SK-N-SH (cell line): ENCODE measurements around the gene ARMC9. TPM values are rescaled to one million over a fixed set of nuclear protein-coding genes. Genes with fewer than 3 reads are reported as not detected.

Source experiments
- CTCF ChIA-PET: fragments of 300-600, 350-600 bp; formaldehyde crosslinking; extraction: SDS; loops from one replicate; lab custom pipeline; 2021; lab: Yijun Ruan, JAX
- POLR2A ChIA-PET: fragments of 350-600 bp; sonication (Branson Sonifier 250); formaldehyde crosslinking; extraction: SDS; loops from one replicate; lab custom pipeline; 2020; ENCODE audit warnings: antibody characterized with exemption, inconsistent platforms; lab: Yijun Ruan, JAX
- DNase-seq: peaks from one replicate; pipeline ENCODE4 v3.0.0; 2012
- H2AFZ ChIP-seq: fragments of 200-600 bp; sonication (generic); 2 replicates; pipeline ENCODE4 v1.8.1; 2016; ENCODE audit warnings: antibody characterized with exemption, mild to moderate bottlenecking, low read depth
- H3F3A ChIP-seq: fragments of 200-600 bp; sonication (generic); replicated peaks from 2 replicates; pipeline ENCODE3; 2016; ENCODE audit warnings: antibody characterized with exemption, mild to moderate bottlenecking; ENCODE audit not compliant: insufficient read depth
- H3K27ac ChIP-seq, 2 experiments: fragments of 200-500 bp in 1 of 2; fragments of 200-600 bp in 1 of 2; sonication (Bioruptor generic) in 1 of 2; sonication (generic), shearing (Covaris generic) in 1 of 2; 2 replicates each; pipeline versions ENCODE4 v1.5.1 to v1.6.1; 2014 to 2016; ENCODE audit warnings: low read depth in 2 of 2, inconsistent platforms in 1 of 2, low read length in 1 of 2, mild to moderate bottlenecking in 1 of 2, mixed read lengths in 1 of 2
- H3K27me3 ChIP-seq: fragments of 200-600 bp; sonication (generic), shearing (Covaris generic); 2 replicates; pipeline ENCODE4 v1.6.1; 2016; ENCODE audit warnings: mixed run types; ENCODE audit not compliant: insufficient read depth
- H3K36me3 ChIP-seq, 2 experiments: fragments of 200-500 bp in 1 of 2; fragments of 200-600 bp in 1 of 2; sonication (Bioruptor generic) in 1 of 2; sonication (generic) in 1 of 2; replicated peaks in 1 of 2; 2 replicates each; pipeline versions ENCODE3 to v1.5.1; 2014 to 2016; ENCODE audit warnings: low read length in 1 of 2, mild to moderate bottlenecking in 1 of 2; ENCODE audit not compliant: insufficient read depth in 2 of 2, control insufficient read depth in 1 of 2
- H3K4me1 ChIP-seq, 2 experiments: fragments of 200-500 bp in 1 of 2; fragments of 200-600 bp in 1 of 2; sonication (Bioruptor generic) in 1 of 2; sonication (generic), shearing (Covaris generic) in 1 of 2; 2 replicates each; pipeline versions ENCODE4 v1.5.1 to v1.6.1; 2014 to 2016; ENCODE audit warnings: low read depth in 1 of 2, low read length in 1 of 2, mixed run types in 1 of 2; ENCODE audit not compliant: insufficient read depth in 2 of 2, control insufficient read depth in 1 of 2
- H3K4me2 ChIP-seq: fragments of 200-600 bp; sonication (generic), shearing (Covaris generic); 2 replicates; pipeline ENCODE4 v1.6.1; 2017; ENCODE audit warnings: mixed run types
- H3K4me3 ChIP-seq, 2 experiments: fragments of 200-500 bp in 1 of 2; fragments of 200-600 bp in 1 of 2; sonication (Bioruptor generic) in 1 of 2; sonication (generic), shearing (Covaris generic) in 1 of 2; 2 replicates each; pipeline versions ENCODE4 v1.5.1 to v1.8.1; 2014 to 2016; ENCODE audit warnings: low read depth in 2 of 2, inconsistent platforms in 1 of 2, low read length in 1 of 2, mild to moderate bottlenecking in 1 of 2, mixed read lengths in 1 of 2, moderate library complexity in 1 of 2
- H3K79me2 ChIP-seq: fragments of 200-600 bp; sonication (generic); 2 replicates; pipeline ENCODE4 v1.8.1; 2017; ENCODE audit warnings: mild to moderate bottlenecking; ENCODE audit not compliant: insufficient read depth
- H3K9ac ChIP-seq: fragments of 200-600 bp; sonication (generic); 2 replicates; pipeline ENCODE4 v1.6.1; 2017; ENCODE audit warnings: mixed run types
- H3K9me2 ChIP-seq: fragments of 200-600 bp; sonication (generic); 2 replicates; pipeline ENCODE4 v1.6.1; 2017; ENCODE audit warnings: mixed run types
- H3K9me3 ChIP-seq: fragments of 200-600 bp; sonication (generic); 2 replicates; pipeline ENCODE4 v1.6.1; 2017; ENCODE audit warnings: mixed run types, mild to moderate bottlenecking, moderate library complexity
- H4K20me1 ChIP-seq: fragments of 200-600 bp; sonication (generic); 2 replicates; pipeline ENCODE4 v1.6.1; 2017; ENCODE audit warnings: mild to moderate bottlenecking, mixed run types; ENCODE audit not compliant: insufficient read depth
- CHD2 ChIP-seq: fragments of 150-350 bp; IDR thresholded peaks from 2 replicates; pipeline ENCODE4 v1.6.1; 2018; ENCODE audit warnings: low read length; ENCODE audit not compliant: partially characterized antibody
- ELF1 ChIP-seq: IDR thresholded peaks from 2 replicates; pipeline ENCODE4 v1.4.0; 2012
- EP300 ChIP-seq, 2 experiments: IDR thresholded peaks; 2 replicates each; pipeline versions ENCODE4 v1.4.0 to v1.6.1; 2012; ENCODE audit warnings: borderline replicate concordance in 1 of 2, low read depth in 1 of 2, low read length in 1 of 2
- EZH2phosphoT487 ChIP-seq: fragments of 200-600 bp; sonication (generic); IDR thresholded peaks from 2 replicates; pipeline ENCODE4 v1.6.1; 2017; ENCODE audit warnings: low read depth, mixed run types, mild to moderate bottlenecking, antibody characterized with exemption, moderate library complexity, borderline replicate concordance
- FOXJ3 ChIP-seq: sonication (generic); formaldehyde crosslinking; IDR thresholded peaks from 2 replicates; pipeline ENCODE4 v1.5.1; 2020; ENCODE audit warnings: mild to moderate bottlenecking, missing genetic modification reagents
- FOXM1 ChIP-seq: IDR thresholded peaks from 2 replicates; pipeline ENCODE4 v1.4.0; 2012; ENCODE audit warnings: low read depth, mild to moderate bottlenecking
- GATA2 ChIP-seq: sonication (generic); formaldehyde crosslinking; IDR thresholded peaks from 2 replicates; pipeline ENCODE4 v1.5.0; 2020; ENCODE audit warnings: mild to moderate bottlenecking, missing genetic modification reagents
- MEF2A ChIP-seq: IDR thresholded peaks from 2 replicates; pipeline ENCODE4 v1.4.0; 2012; ENCODE audit warnings: low read depth, borderline replicate concordance
- MXI1 ChIP-seq: IDR thresholded peaks from 2 replicates; pipeline ENCODE4 v1.6.1; 2012; ENCODE audit warnings: mild to moderate bottlenecking, low read depth, low read length, improper control_type of control experiment
- NRF1 ChIP-seq: IDR thresholded peaks from 2 replicates; pipeline ENCODE4 v1.6.1; 2012; ENCODE audit warnings: low read depth, mild to moderate bottlenecking, low read length
- POLR2AphosphoS5 ChIP-seq: IDR thresholded peaks from 2 replicates; pipeline ENCODE4 v1.6.1; 2012; ENCODE audit warnings: low read depth, low read length
- RAD21 ChIP-seq: IDR thresholded peaks from 2 replicates; pipeline ENCODE4 v1.6.1; 2012; ENCODE audit warnings: mild to moderate bottlenecking, low read length
- REST ChIP-seq: IDR thresholded peaks from 2 replicates; pipeline ENCODE4 v1.6.1; 2012; ENCODE audit warnings: mild to moderate bottlenecking, low read depth, low read length, moderate library complexity
- RXRA ChIP-seq: IDR thresholded peaks from 2 replicates; pipeline ENCODE4 v1.4.0; 2012; ENCODE audit warnings: low read depth, mild to moderate bottlenecking, borderline replicate concordance
- USF1 ChIP-seq: IDR thresholded peaks from 2 replicates; pipeline ENCODE4 v1.4.0; 2012; ENCODE audit warnings: low read depth, borderline replicate concordance
- USF2 ChIP-seq: fragments of 150-350 bp; IDR thresholded peaks from 2 replicates; pipeline ENCODE4 v1.6.1; 2017; ENCODE audit warnings: antibody characterized with exemption, low read length, low read depth, borderline replicate concordance
- WGBS: methylation state at CpG from one replicate; pipeline ENCODE4 v1.1.6; 2017; ENCODE audit warnings: low lambda C conversion rate; 5-methylcytosine and 5-hydroxymethylcytosine counted together
- polyA plus RNA-seq, 3 experiments: library from polyadenylated mRNA; depleted of rRNA; stranded (reverse); fragments of >200 nt; gene quantifications; 2 replicates each; pipeline ENCODE4 v1.2.3, GENCODE V29; 2012

Gene ARMC9
- polyA plus RNA-seq, 1 of the 3 experiments (the other 2 are of a cell fraction), result 25.3 TPM

- Histone ChIP-seq H3K4me2 (no peak overlapping the region), H3K79me2 (no peaks in the 10 kb centered on the region), H3K9ac (no peak overlapping the region; the same call in 1 of the 2 replicates), H3K9me3 (no peaks in the 10 kb centered on the region), H3K4me1 (peaks cover 0 to 5% of the 10 kb centered on the region in 2 experiments; a peak in 1 of 4 replicates), H3K9me2 (no peaks in the 10 kb centered on the region), H3K4me3 (no peak overlapping the region), H3K27ac (peak overlapping the region in 1 of 2 experiments; percentile 64; a peak in 2 of 4 replicates), H2AFZ (no peak overlapping the region), H3F3A (no peaks in the 10 kb centered on the region), H3K27me3 (no peaks in the 10 kb centered on the region), H4K20me1 (no peaks in the 10 kb centered on the region), H3K36me3 (peaks cover 0 to 17% of the 10 kb centered on the region in 2 experiments)
- ChIA-PET CTCF (interaction anchor here (1.4 to 5.3 kb wide), 3 partner anchors 11 to 103 kb away, joined by 5 to 38 read pairs (median 28); no protein-coding TSS in a partner anchor), POLR2A (no interaction called here)
- no peak for DNase-seq
- 86% methylated on average over 16 of the region's 16 CpGs for WGBS
- no peak for TF ChIP-seq POLR2AphosphoS5
- TF ChIP-seq FOXJ3 (CRISPR knock-in tag), result no peak
- TF ChIP-seq RXRA, result no peak
- no peak for TF ChIP-seq REST
- TF ChIP-seq MEF2A, result no peak
- no peak for TF ChIP-seq EP300 (IDR thresholded peaks at IDR 0.05; ENCODE audit: borderline replicate concordance in 1 of 2, low read depth in 1 of 2, low read length in 1 of 2)
- TF ChIP-seq EZH2phosphoT487, result no peak
- no peak for TF ChIP-seq USF1
- no peak for TF ChIP-seq USF2
- no peak for TF ChIP-seq FOXM1
- no peak for TF ChIP-seq MXI1
- no peak for TF ChIP-seq CHD2
- no peak for TF ChIP-seq GATA2 (CRISPR knock-in tag)
- TF ChIP-seq NRF1, result no peak
- no peak for TF ChIP-seq ELF1
- TF ChIP-seq RAD21, result no peak
Measured at GRCh38 chr2:231308631-231309428, 110.4 kb downstream of the ARMC9 start.
